H9 (cell line): ENCODE results near the gene KCNH1. TPM values are rescaled to one million over a fixed set of nuclear protein-coding genes. Genes with fewer than 3 reads are reported as not detected.

Source experiments
- DNase-seq: peaks from one replicate; pipeline ENCODE4 v3.0.0-alpha.2; 2017
- H2AFZ ChIP-seq: one replicate; pipeline ENCODE4 v1.6.1; 2013; ENCODE audit warnings: mild to moderate bottlenecking, low read length, control low read depth, moderate library complexity
- H2AK5ac ChIP-seq: 2 replicates; pipeline ENCODE4 v1.6.1; 2013; ENCODE audit warnings: low read length, control low read depth, mixed read lengths; ENCODE audit not compliant: insufficient read length
- H2BK120ac ChIP-seq: one replicate; pipeline ENCODE4 v1.6.1; 2013; ENCODE audit warnings: low read depth, mild to moderate bottlenecking, low read length, control low read depth, inconsistent platforms; ENCODE audit not compliant: poor library complexity, severe bottlenecking
- H2BK12ac ChIP-seq: 2 replicates; pipeline ENCODE4 v1.6.1; 2013; ENCODE audit warnings: low read length, control low read depth, mixed read lengths, low read depth; ENCODE audit not compliant: insufficient read length
- H2BK15ac ChIP-seq: 2 replicates; pipeline ENCODE4 v1.6.1; 2013; ENCODE audit warnings: low read depth, low read length, control low read depth
- H2BK20ac ChIP-seq: one replicate; pipeline ENCODE4 v1.6.1; 2013; ENCODE audit warnings: low read depth, mild to moderate bottlenecking, low read length, control low read depth, inconsistent platforms; ENCODE audit not compliant: poor library complexity, severe bottlenecking
- H2BK5ac ChIP-seq: 2 replicates; pipeline ENCODE4 v1.6.1; 2013; ENCODE audit warnings: low read length, control low read depth, mixed read lengths; ENCODE audit not compliant: insufficient read length
- H3K14ac ChIP-seq: 2 replicates; pipeline ENCODE4 v1.6.1; 2013; ENCODE audit warnings: low read length, control low read depth; ENCODE audit not compliant: insufficient read depth
- H3K18ac ChIP-seq: 2 replicates; pipeline ENCODE4 v1.6.1; 2013; ENCODE audit warnings: low read depth, mild to moderate bottlenecking, mixed read lengths, low read length, control low read depth; ENCODE audit not compliant: insufficient read length
- H3K23ac ChIP-seq: 2 replicates; pipeline ENCODE4 v1.6.1; 2013; ENCODE audit warnings: low read length, control low read depth, mixed read lengths, low read depth; ENCODE audit not compliant: insufficient read length
- H3K23me2 ChIP-seq: 2 replicates; pipeline ENCODE4 v1.6.1; 2013; ENCODE audit warnings: low read depth, mild to moderate bottlenecking, mixed read lengths, low read length, control low read depth; ENCODE audit not compliant: insufficient read length, poor library complexity, severe bottlenecking
- H3K27ac ChIP-seq: 2 replicates; pipeline ENCODE4 v1.5.1; 2013; ENCODE audit warnings: low read length, control low read depth, mixed read lengths, low read depth; ENCODE audit not compliant: insufficient read length
- H3K27me3 ChIP-seq: 2 replicates; pipeline ENCODE4 v1.6.1; 2013; ENCODE audit warnings: low read length, control low read depth, inconsistent platforms; ENCODE audit not compliant: insufficient read depth
- H3K4ac ChIP-seq: 2 replicates; pipeline ENCODE4 v1.6.1; 2013; ENCODE audit warnings: low read depth, mild to moderate bottlenecking, control low read depth, inconsistent platforms, low read length, moderate library complexity
- H3K4me1 ChIP-seq: 2 replicates; pipeline ENCODE4 v1.6.1; 2013; ENCODE audit warnings: low read length, control low read depth, inconsistent platforms; ENCODE audit not compliant: insufficient read depth
- H3K4me2 ChIP-seq: 2 replicates; pipeline ENCODE4 v1.6.1; 2013; ENCODE audit warnings: low read length, control low read depth, mixed read lengths; ENCODE audit not compliant: insufficient read length, insufficient read depth
- H3K56ac ChIP-seq: 2 replicates; pipeline ENCODE4 v1.6.1; 2013; ENCODE audit warnings: low read depth, mild to moderate bottlenecking, mixed read lengths, low read length, control low read depth; ENCODE audit not compliant: insufficient read length
- H3K79me1 ChIP-seq: 2 replicates; pipeline ENCODE4 v1.6.1; 2013; ENCODE audit warnings: low read depth, mild to moderate bottlenecking, moderate library complexity, low read length, control low read depth, inconsistent platforms; ENCODE audit not compliant: insufficient read depth, poor library complexity, severe bottlenecking
- H3K79me2 ChIP-seq: 2 replicates; pipeline ENCODE4 v1.6.1; 2013; ENCODE audit warnings: low read length, control low read depth, inconsistent platforms; ENCODE audit not compliant: insufficient read depth
- H3K9ac ChIP-seq: 2 replicates; pipeline ENCODE4 v1.6.1; 2013; ENCODE audit warnings: low read length, control low read depth, mixed read lengths; ENCODE audit not compliant: insufficient read length; ENCODE audit errors: extremely low read depth
- H3K9me3 ChIP-seq: one replicate; pipeline ENCODE4 v1.6.1; 2013; ENCODE audit warnings: low read depth, low read length, inconsistent platforms; ENCODE audit not compliant: control insufficient read depth
- H3T11ph ChIP-seq: one replicate; pipeline ENCODE4 v1.6.1; 2013; ENCODE audit warnings: mild to moderate bottlenecking, low read length, control low read depth, inconsistent platforms
- H4K20me1 ChIP-seq: one replicate; pipeline ENCODE4 v1.6.1; 2013; ENCODE audit not compliant: control insufficient read depth, insufficient read length, insufficient read depth
- H4K5ac ChIP-seq: 2 replicates; pipeline ENCODE4 v1.6.1; 2013; ENCODE audit warnings: low read depth, mild to moderate bottlenecking, mixed read lengths, low read length, control low read depth; ENCODE audit not compliant: insufficient read length
- H4K8ac ChIP-seq: replicated peaks from 2 replicates; pipeline ENCODE4 v1.6.1; 2013; ENCODE audit warnings: low read length, control low read depth, mixed read lengths, low read depth; ENCODE audit not compliant: insufficient read length
- H4K91ac ChIP-seq: 2 replicates; pipeline ENCODE4 v1.6.1; 2013; ENCODE audit warnings: low read depth, mild to moderate bottlenecking, moderate library complexity, mixed read lengths, low read length, control low read depth; ENCODE audit not compliant: insufficient read length
- H3K27ac Mint-ChIP-seq, 3 experiments: 2 replicates in 2 of 3; 3 replicates in 1 of 3; pipeline ENCODE4 v1.8.0; 2020 to 2021; ENCODE audit warnings: mixed read lengths in 3 of 3, mild to moderate bottlenecking in 1 of 3, moderate library complexity in 1 of 3
- H3K27me3 Mint-ChIP-seq: 2 replicates; pipeline ENCODE4 v1.8.0; 2021; ENCODE audit warnings: low read depth, mild to moderate bottlenecking, moderate library complexity, mixed read lengths
- H3K36me3 Mint-ChIP-seq, 3 experiments: 2 replicates in 2 of 3; 3 replicates in 1 of 3; pipeline ENCODE4 v1.8.0; 2020 to 2021; ENCODE audit warnings: low read depth in 3 of 3, mixed read lengths in 3 of 3; ENCODE audit not compliant: insufficient read depth in 1 of 3
- H3K4me1 Mint-ChIP-seq, 2 experiments: 2 replicates each; pipeline ENCODE4 v1.8.0; 2020; ENCODE audit warnings: mixed read lengths in 2 of 2
- H3K4me3 Mint-ChIP-seq, 2 experiments: 2 replicates in 1 of 2; 3 replicates in 1 of 2; pipeline ENCODE4 v1.8.0; 2020 to 2021; ENCODE audit warnings: mild to moderate bottlenecking in 2 of 2, mixed read lengths in 2 of 2, moderate library complexity in 1 of 2
- H3K9me3 Mint-ChIP-seq, 2 experiments: 2 replicates in 1 of 2; 3 replicates in 1 of 2; pipeline ENCODE4 v1.8.0; 2020; ENCODE audit warnings: mild to moderate bottlenecking in 2 of 2, mixed read lengths in 2 of 2, moderate library complexity in 1 of 2
- CTCF ChIP-seq: fragments of 200-600 bp; sonication (generic); conservative IDR thresholded peaks from 3 replicates; pipeline ENCODE4 v1.8.0; 2021; ENCODE audit warnings: antibody characterized with exemption, mild to moderate bottlenecking
- WGBS: extraction: QIAGEN DNeasy Blood & Tissue Kit; methylation state at CpG from one replicate; pipeline ENCODE4 v1.1.7; 2013; ENCODE audit warnings: missing lambda C conversion rate, low lambda C conversion rate, mixed read lengths; ENCODE audit not compliant: insufficient read length; ENCODE audit errors: extremely low coverage; 5-methylcytosine and 5-hydroxymethylcytosine counted together
- total RNA-seq: library from RNA; stranded (reverse); gene quantifications from 2 replicates; pipeline ENCODE4 v1.2.1, GENCODE V29; 2021

KCNH1 gene
- total RNA-seq, 1 experiment from 2014 or later: 0.11 TPM

- H3K79me2 ChIP-seq: no peaks in the 10 kb centered on the region
- H3K27ac ChIP-seq: no peak overlapping the region
- no CpG with 5 or more reads among the region's 2 CpGs for WGBS
- no peak overlapping the region for H3K56ac ChIP-seq
- H3K4me1 ChIP-seq: no peaks in the 10 kb centered on the region
- Mint-ChIP-seq H3K4me1 (no peaks in the 10 kb centered on the region), H3K27me3 (0 out of 2 replicates have a peak, but pooled peaks cover under 1% of the 10 kb centered on the region), H3K9me3 (peaks cover 6 to 9% of the 10 kb centered on the region in 2 experiments), H3K4me3 (no peak overlapping the region), H3K27ac (no peak overlapping the region), H3K36me3 (peaks cover 0 to 3% (median 2%) of the 10 kb centered on the region in 3 experiments; a peak in 3 of 7 replicates)
- H2BK20ac ChIP-seq: no peak overlapping the region
- no peak overlapping the region for H2AFZ ChIP-seq
- no peaks in the 10 kb centered on the region for H3K27me3 ChIP-seq
- no peaks in the 10 kb centered on the region for H3K23me2 ChIP-seq
- no peak overlapping the region for H3K23ac ChIP-seq
- no peak overlapping the region for H3K18ac ChIP-seq
- H2AK5ac ChIP-seq: no peak overlapping the region
- H3T11ph ChIP-seq: no peak overlapping the region
- no peak overlapping the region for H2BK5ac ChIP-seq
- H4K20me1 ChIP-seq: no peaks in the 10 kb centered on the region
- no peak overlapping the region for H3K4ac ChIP-seq
- no peak for DNase-seq
- no peaks in the 10 kb centered on the region for H3K79me1 ChIP-seq
- no peak overlapping the region for H3K9ac ChIP-seq
- no peak overlapping the region for H4K5ac ChIP-seq
- H2BK15ac ChIP-seq: no peak overlapping the region
- TF ChIP-seq CTCF: no peak
- H3K14ac ChIP-seq: no peak overlapping the region
- no peak overlapping the region for H4K91ac ChIP-seq
- no peak overlapping the region for H2BK12ac ChIP-seq
- no peak overlapping the region for H4K8ac ChIP-seq
- no peak overlapping the region for H2BK120ac ChIP-seq
- H3K9me3 ChIP-seq: no peaks in the 10 kb centered on the region
- H3K4me2 ChIP-seq: no peak overlapping the region
Observed at GRCh38 chr1:211037095-211037494, 96.9 kb downstream of the KCNH1 start.
